K562 (cell line): Measurements from ENCODE around the gene ATF4. TPM values are rescaled to one million over a fixed set of nuclear protein-coding genes. Genes with fewer than 3 reads are reported as not detected.
A peak's percentile ranks its signal among the peaks of the same experiment; 100 is the strongest.

Source experiments
- ATF1 ChIP-seq, 2 experiments: fragments of 450-650 bp in 1 of 2; IDR thresholded peaks; 2 replicates each; pipeline ENCODE4 v1.6.1; 2016; ENCODE audit warnings: missing compliant biosample characterization in 1 of 2, missing genetic modification characterization in 1 of 2
- BRCA1 ChIP-seq, 2 experiments: fragments of 450-650 bp in 1 of 2; sonication (generic) in 1 of 2; formaldehyde crosslinking in 1 of 2; IDR thresholded peaks; 2 replicates each; pipeline versions ENCODE4 v1.5.0 to v1.6.1; 2017 to 2020; ENCODE audit warnings: mild to moderate bottlenecking in 1 of 2, missing genetic modification reagents in 1 of 2
- COPS2 ChIP-seq: fragments of 450-650 bp; conservative IDR thresholded peaks from 2 replicates; pipeline ENCODE4 v1.6.1; 2016; ENCODE audit warnings: mild to moderate bottlenecking, moderate library complexity
- CXXC5 ChIP-seq: fragments of 250-450 bp; sonication (Bioruptor Pico); IDR thresholded peaks from 2 replicates; pipeline ENCODE4 v1.8.0; 2022; ENCODE audit warnings: inconsistent platforms, mild to moderate bottlenecking, moderate library complexity
- E2F6 ChIP-seq, 2 experiments: IDR thresholded peaks; 2 replicates each; pipeline ENCODE4 v1.6.1; 2011; ENCODE audit warnings: borderline replicate concordance in 1 of 2, control low read depth in 1 of 2, low read depth in 1 of 2, low read length in 1 of 2, mild to moderate bottlenecking in 1 of 2, mixed read lengths in 1 of 2, moderate library complexity in 1 of 2; ENCODE audit not compliant: insufficient read depth in 1 of 2, insufficient read length in 1 of 2, poor library complexity in 1 of 2, severe bottlenecking in 1 of 2; ENCODE audit errors: extremely low read depth in 1 of 2
- ETV5 ChIP-seq: sonication (generic); formaldehyde crosslinking; IDR thresholded peaks from 2 replicates; pipeline ENCODE4 v1.4.0; 2020; ENCODE audit warnings: low read depth, mild to moderate bottlenecking, missing genetic modification reagents
- KDM1A ChIP-seq, 2 experiments: fragments of 450-650 bp; IDR thresholded peaks; 2 replicates each; pipeline ENCODE4 v1.6.1; 2016; ENCODE audit warnings: mild to moderate bottlenecking in 2 of 2
- LCOR ChIP-seq: sonication (generic); formaldehyde crosslinking; IDR thresholded peaks from 2 replicates; pipeline ENCODE4 v1.8.0; 2022; ENCODE audit warnings: mild to moderate bottlenecking, missing genetic modification reagents
- MCM7 ChIP-seq, 2 experiments: fragments of 450-650 bp; IDR thresholded peaks; 2 replicates each; pipeline ENCODE4 v1.6.1; 2016 to 2018
- NFE2 ChIP-seq: IDR thresholded peaks from 2 replicates; pipeline ENCODE4 v1.6.1; 2014; ENCODE audit warnings: antibody characterized with exemption, low read depth
- NFRKB ChIP-seq: fragments of 450-650 bp; IDR thresholded peaks from 2 replicates; pipeline ENCODE4 v1.6.1; 2016; ENCODE audit warnings: low read depth
- RFX7 ChIP-seq: fragments of 250-450 bp; sonication (Bioruptor Pico); IDR thresholded peaks from 2 replicates; pipeline ENCODE4 v1.5.1; 2021; ENCODE audit warnings: mild to moderate bottlenecking
- TAF7 ChIP-seq: fragments of 450-650 bp; IDR thresholded peaks from 2 replicates; pipeline ENCODE4 v1.6.1; 2016; ENCODE audit warnings: missing genetic modification characterization, missing compliant biosample characterization
- TCF3 ChIP-seq: sonication (generic); formaldehyde crosslinking; IDR thresholded peaks from 2 replicates; pipeline ENCODE4 v1.4.0; 2020; ENCODE audit warnings: mild to moderate bottlenecking, missing genetic modification reagents
- ZC3H8 ChIP-seq: fragments of 450-650 bp; IDR thresholded peaks from 2 replicates; pipeline ENCODE4 v1.6.1; 2017
- ZKSCAN3 ChIP-seq: fragments of 250-450 bp; sonication (Bioruptor Pico); IDR thresholded peaks from 2 replicates; pipeline ENCODE4 v1.4.0; 2020
- ZNF212 ChIP-seq: fragments of 450-650 bp; formaldehyde crosslinking; IDR thresholded peaks from 2 replicates; pipeline ENCODE4 v1.4.0; 2020; ENCODE audit warnings: mild to moderate bottlenecking
- ZNF282 ChIP-seq: sonication (generic); formaldehyde crosslinking; IDR thresholded peaks from 2 replicates; pipeline ENCODE4 v1.8.1; 2023; ENCODE audit warnings: missing genetic modification reagents
- ZNF551 ChIP-seq: fragments of 250-450 bp; sonication (Bioruptor Pico); IDR thresholded peaks from 2 replicates; pipeline ENCODE4 v1.5.0; 2021; ENCODE audit warnings: mild to moderate bottlenecking, moderate library complexity
- ZNF639 ChIP-seq, 2 experiments: fragments of 200-800 bp in 1 of 2; sonication (Bioruptor generic) in 1 of 2; sonication (generic) in 1 of 2; formaldehyde crosslinking in 1 of 2; IDR thresholded peaks in 1 of 2; conservative IDR thresholded peaks in 1 of 2; 2 replicates each; pipeline versions ENCODE4 v1.5.0 to v1.6.1; 2016 to 2020; ENCODE audit warnings: missing compliant biosample characterization in 1 of 2, missing genetic modification characterization in 1 of 2, missing genetic modification reagents in 1 of 2
- polyA plus RNA-seq, 8 experiments: library from polyadenylated mRNA; depleted of rRNA in 4 of 8; stranded (reverse) in 5 of 8; unstranded in 3 of 8; fragments of >200 nt; fragmentation: Nextera tagmentation in 2 of 8; fragmentation: Illumina TruSeq in 1 of 8; extraction: Ambion mirVana in 2 of 8; extraction: Trizol in 1 of 8; gene quantifications; 2 replicates each; pipeline versions ENCODE4 v1.2.1 to v1.2.3, GENCODE V29; 2011 to 2014; ENCODE audit warnings: inconsistent platforms in 1 of 8, missing spikeins in 1 of 8
- total RNA-seq, 7 experiments: library from RNA; depleted of rRNA in 6 of 7; stranded (reverse); fragments of >200 nt in 6 of 7; fragmentation: Illumina TruSeq in 2 of 7; extraction: Trizol in 2 of 7; gene quantifications; 2 replicates each; pipeline versions ENCODE4 v1.2.1 to v1.2.3, GENCODE V29; 2011 to 2021; ENCODE audit warnings: low replicate concordance in 1 of 7
- TF ChIP-seq, protein P1 (sequence below): fragments of 250-450 bp; sonication (Bioruptor Pico); IDR thresholded peaks from 2 replicates; pipeline ENCODE4 v1.4.0; 2020; ENCODE audit warnings: mild to moderate bottlenecking, moderate library complexity, borderline replicate concordance
- TF ChIP-seq, protein P2 (sequence below), 2 experiments: fragments of 250-450 bp in 1 of 2; fragments of 450-650 bp in 1 of 2; sonication (Bioruptor Pico) in 1 of 2; IDR thresholded peaks; 2 replicates each; pipeline versions ENCODE4 v1.6.1 to v1.8.0; 2016 to 2021; ENCODE audit warnings: mild to moderate bottlenecking in 2 of 2, moderate library complexity in 2 of 2, missing compliant biosample characterization in 1 of 2, missing genetic modification characterization in 1 of 2

Gene ATF4
- total and polyA plus RNA-seq, 9 of the 15 experiments (the other 6 are each of a cell fraction or from before 2014, with no cell fraction given), result 93.1 to 723 (median 355) TPM

DNA sequence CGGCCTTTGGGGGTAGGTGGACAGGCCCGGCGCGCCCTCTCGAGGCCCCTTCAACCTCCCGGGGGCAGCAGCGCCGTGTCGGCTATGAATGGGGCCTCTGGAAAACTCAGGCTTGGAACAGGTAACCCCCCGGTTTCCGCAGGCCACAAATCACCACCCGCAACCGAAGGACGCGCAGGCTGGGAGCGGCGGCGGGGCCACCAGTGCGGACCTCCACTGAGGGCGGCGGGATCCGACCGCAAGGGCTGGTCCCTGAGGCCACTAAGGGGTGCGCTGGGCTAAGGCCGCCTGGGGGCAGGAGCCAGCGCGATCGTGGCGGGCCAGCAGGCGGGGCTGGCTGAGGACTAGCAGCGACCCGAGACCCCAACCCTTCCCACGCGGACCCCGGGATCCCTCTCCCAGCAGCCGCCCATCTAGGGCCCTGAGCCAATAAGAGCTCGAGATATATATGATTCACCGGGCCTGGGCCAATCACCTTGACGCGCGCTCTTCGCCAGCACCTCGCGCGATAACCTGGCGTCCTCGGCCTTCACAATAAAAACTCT lies 609 bp upstream of the ATF4 start (continued):
- TF ChIP-seq ZNF212 (CRISPR knock-in tag) (no peak), TAF7 (tag) (no peak), COPS2 (no peak), NFE2 (no peak), NFRKB (no peak), BRCA1 (IDR thresholded peaks at IDR 0.05) (no peak), BRCA1 (CRISPR knock-in tag; IDR thresholded peaks at IDR 0.05) (no peak), LCOR (CRISPR knock-in tag) (0 out of 2 replicates have a peak, but pooled peaks have one; percentile 47), KDM1A (IDR thresholded peaks at IDR 0.05) (no peak), ZNF551 (CRISPR knock-in tag) (no peak), CXXC5 (no peak; the same call in 1 of the 2 replicates), ATF1 (CRISPR knock-in tag; IDR thresholded peaks at IDR 0.05) (no peak), ATF1 (tag; IDR thresholded peaks at IDR 0.05) (no peak), ZNF282 (CRISPR knock-in tag) (no peak), ZC3H8 (no peak), ETV5 (no peak), ZNF639 (CRISPR knock-in tag; conservative IDR thresholded peaks at IDR 0.05 in 1 of 2, IDR thresholded peaks at IDR 0.05 in 1 of 2) (no peak), TCF3 (no peak), E2F6 (IDR thresholded peaks at IDR 0.05; ENCODE audit: borderline replicate concordance in 1 of 2, extremely low read depth in 1 of 2, insufficient read depth in 1 of 2, insufficient read length in 1 of 2, low read depth in 1 of 2, low read length in 1 of 2, poor library complexity in 1 of 2, severe bottlenecking in 1 of 2) (peak in 1 of 2 experiments; percentile 17), RFX7 (CRISPR knock-in tag) (no peak), ZKSCAN3 (CRISPR knock-in tag) (no peak), MCM7 (IDR thresholded peaks at IDR 0.05) (no peak)
- TF ChIP-seq, protein P1, sequence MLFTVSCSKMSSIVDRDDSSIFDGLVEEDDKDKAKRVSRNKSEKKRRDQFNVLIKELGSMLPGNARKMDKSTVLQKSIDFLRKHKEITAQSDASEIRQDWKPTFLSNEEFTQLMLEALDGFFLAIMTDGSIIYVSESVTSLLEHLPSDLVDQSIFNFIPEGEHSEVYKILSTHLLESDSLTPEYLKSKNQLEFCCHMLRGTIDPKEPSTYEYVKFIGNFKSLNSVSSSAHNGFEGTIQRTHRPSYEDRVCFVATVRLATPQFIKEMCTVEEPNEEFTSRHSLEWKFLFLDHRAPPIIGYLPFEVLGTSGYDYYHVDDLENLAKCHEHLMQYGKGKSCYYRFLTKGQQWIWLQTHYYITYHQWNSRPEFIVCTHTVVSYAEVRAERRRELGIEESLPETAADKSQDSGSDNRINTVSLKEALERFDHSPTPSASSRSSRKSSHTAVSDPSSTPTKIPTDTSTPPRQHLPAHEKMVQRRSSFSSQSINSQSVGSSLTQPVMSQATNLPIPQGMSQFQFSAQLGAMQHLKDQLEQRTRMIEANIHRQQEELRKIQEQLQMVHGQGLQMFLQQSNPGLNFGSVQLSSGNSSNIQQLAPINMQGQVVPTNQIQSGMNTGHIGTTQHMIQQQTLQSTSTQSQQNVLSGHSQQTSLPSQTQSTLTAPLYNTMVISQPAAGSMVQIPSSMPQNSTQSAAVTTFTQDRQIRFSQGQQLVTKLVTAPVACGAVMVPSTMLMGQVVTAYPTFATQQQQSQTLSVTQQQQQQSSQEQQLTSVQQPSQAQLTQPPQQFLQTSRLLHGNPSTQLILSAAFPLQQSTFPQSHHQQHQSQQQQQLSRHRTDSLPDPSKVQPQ (CRISPR knock-in tag), result no peak
- TF ChIP-seq, protein P2, sequence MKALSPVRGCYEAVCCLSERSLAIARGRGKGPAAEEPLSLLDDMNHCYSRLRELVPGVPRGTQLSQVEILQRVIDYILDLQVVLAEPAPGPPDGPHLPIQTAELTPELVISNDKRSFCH (CRISPR knock-in tag; IDR thresholded peaks at IDR 0.05), result no peak
- TF ChIP-seq, protein P2 (tag; IDR thresholded peaks at IDR 0.05), result peak; percentile 53; the same call in 1 of the 2 replicates
